Activated CD4-positive, alpha-beta T cell treated with anti-CD3 and anti-CD28 coated beads for 24 hours (primary cell): ENCODE measurements around the gene HEG1.

Source experiments
- DNase-seq, 2 donors: peaks; one replicate each; pipeline ENCODE4 v3.0.0-alpha.2; 2020; ENCODE audit warnings: low read depth in 2 of 2

HEG1 gene

DNA sequence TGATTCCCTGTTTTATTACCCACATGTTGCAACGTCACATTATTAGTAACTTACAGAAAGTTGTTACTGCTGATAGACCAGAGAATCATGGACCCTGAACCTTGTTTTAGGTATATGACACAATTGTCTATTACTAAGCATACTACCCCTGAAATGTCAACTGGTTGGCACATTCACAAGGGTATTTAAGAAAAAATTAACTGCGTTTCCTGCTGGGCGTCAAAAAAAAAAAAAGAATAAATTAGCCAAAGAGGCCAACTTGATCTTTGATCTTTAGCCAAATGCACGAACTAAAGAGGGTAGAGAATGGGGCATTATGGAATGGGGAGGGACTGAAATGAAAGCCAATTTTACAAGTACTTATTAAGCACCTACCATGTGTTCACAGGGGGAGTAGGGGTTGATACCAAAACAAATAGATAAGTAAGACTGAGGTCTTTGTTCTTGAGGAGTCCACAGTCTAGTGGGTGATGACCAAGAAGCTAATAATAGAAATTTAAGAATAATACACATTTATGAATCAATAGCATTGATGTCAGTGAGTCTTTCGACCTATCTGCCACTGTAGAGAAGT lies 103.4 kb downstream of the HEG1 start:
- DNase-seq = no peak

DNA sequence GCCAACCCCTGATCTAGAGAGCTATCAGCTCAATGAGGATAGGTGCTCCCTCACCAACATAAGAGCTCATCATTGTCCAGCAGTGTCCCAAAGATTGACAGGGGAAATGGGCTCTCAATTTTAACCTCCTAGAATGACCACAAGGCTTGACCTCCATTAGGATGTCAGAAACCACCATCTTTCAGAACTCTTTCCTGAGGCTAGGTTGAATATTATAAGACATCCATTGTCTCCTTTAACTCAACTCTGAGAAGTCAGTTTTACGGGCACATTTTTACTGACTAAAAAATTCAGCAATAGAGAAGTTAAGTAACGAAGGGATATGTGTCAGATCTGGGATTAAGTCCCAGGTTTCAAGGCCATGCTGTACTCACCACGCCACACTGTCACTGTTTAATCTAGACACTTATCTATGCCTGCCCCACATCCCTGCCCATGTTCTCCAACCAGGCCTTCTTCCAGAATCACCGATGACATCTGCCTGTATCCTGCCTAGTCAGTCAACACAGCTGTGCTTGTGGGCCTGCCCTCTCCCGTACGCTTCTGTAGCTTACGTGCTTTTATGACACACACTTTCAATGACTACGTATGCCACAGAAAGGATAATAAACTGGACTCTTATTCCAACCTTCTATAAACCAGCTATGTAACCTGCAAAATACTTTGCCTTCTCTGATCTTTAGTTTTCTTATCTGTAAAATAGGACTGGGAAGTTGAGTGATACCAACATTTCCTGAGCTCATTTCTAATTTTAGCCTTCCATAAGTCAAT lies 104.1 kb downstream of the HEG1 start:
- no peak for DNase-seq

GRCh38 chr3:124950026-124950425 lies 105.8 kb downstream of the HEG1 start:
- no peak for DNase-seq

- DNase-seq = no peak
These were observed 113.2 kb downstream of the HEG1 start for GRCh38 chr3:124942613-124943012.

- no peak for DNase-seq
These were observed 114.0 kb downstream of the HEG1 start for GRCh38 chr3:124941771-124942170.

GRCh38 chr3:124939661-124940060 lies 116.1 kb downstream of the HEG1 start:
- DNase-seq = no peak

- DNase-seq = no peak
These were observed 116.9 kb downstream of the HEG1 start for GRCh38 chr3:124938896-124939295.

- no peak for DNase-seq
These were observed 118.7 kb downstream of the HEG1 start for GRCh38 chr3:124937049-124937448.

GRCh38 chr3:124935794-124936542 lies 119.8 kb downstream of the HEG1 start:
- DNase-seq = no peak

DNA sequence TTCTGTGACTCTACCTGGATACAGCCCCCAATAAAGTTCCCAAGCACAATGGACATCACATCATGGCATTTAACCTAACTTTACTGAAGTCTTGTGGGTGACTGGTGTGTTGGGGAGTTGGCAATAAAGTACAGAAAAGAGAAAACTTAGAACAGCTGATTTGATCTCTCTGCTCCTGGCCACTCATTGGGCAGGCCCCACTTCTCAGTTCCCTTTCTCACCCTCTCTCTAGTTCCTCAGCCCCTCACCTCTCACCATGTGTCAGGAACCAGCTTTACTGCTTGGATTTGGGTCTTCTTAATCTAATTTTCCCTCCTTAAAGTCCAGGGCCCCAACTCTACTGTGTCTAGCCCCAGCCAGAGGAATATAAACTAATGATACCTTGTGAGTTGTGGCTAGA lies 120.5 kb downstream of the HEG1 start:
- no peak for DNase-seq

- no peak for DNase-seq
These were observed 121.2 kb downstream of the HEG1 start, which contains the start of gene MUC13 for GRCh38 chr3:124934577-124934976. MUC13 (minus strand) TSS chr3:124934751; CDS start chr3:124934712, 39 bp downstream.

GRCh38 chr3:124928333-124929202 lies 127.2 kb downstream of the HEG1 start:
- peak; percentile 32 to 51 for DNase-seq

DNA sequence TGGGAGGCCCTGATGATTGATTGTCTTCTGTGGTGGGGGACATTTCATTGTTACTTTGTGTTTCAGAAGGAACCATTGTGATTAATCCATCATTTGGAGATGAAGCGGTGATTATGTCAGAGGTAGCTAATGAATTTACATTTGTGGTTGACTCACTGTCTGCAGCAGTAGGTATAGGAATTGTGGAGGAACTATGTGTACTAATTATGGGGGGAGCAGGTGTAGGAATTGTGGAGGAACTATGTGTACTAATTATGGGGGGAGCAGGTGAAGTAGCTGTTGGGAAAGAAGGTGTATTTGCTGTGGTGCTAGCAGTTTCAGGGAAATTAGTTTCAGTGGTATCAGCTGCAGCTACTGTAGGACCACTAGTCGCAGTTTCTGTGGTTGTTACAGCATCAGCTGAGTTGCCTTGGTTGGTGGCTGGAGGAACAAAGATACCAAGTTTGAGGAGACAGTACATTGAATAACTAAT lies 128.2 kb downstream of the HEG1 start:
- no peak for DNase-seq

DNA sequence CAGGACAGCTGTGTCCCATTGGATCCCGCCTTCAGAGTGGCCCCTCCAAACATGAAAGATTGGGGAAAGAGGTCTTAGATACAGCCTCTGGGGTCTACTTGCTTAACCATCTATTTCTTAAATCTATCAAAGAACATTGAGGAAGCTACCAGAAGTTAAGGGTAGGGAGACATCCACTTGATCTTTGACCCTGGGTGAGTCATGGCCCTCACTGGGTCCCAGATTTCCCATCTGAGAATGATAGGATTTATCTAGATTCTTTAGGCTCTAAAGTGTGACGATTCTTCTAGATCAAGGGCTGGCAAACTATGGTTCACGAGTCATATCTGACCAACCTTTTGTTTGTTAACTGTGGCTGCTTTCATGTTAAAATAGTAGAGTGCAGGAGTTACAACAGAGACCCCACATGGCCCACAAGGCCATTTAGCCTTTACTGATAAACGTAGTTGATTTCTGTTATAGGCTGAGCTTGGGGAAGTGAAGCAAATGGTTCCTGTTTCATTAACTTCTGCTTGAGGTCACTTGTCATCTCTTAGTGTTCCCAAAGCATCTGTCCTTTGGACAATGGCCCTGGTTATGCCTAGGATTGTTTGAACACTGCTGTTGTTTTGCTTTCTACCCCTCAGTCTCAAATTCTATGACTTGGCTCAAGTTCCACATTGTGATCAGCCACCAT lies 129.2 kb downstream of the HEG1 start:
- DNase-seq = no peak

DNA sequence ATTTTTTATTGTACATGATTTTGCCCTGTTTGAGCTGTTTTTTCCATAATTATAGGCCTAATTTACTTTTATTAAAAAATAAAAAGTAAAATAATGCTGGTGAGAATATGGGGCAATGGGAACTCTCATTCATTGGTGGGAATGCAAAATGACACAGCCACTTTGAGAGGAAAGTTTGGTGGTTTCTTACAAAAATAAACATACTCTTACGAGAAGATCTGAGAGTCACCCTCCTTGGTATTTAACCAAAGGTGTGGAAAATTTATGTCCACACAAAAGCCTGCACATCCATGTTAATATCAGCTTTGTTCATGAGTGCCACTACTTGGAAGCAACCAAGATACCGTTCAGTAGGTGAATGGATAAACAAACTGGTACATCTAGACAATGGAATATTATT lies 131.1 kb downstream of the HEG1 start:
- DNase-seq = no peak

- no peak for DNase-seq
These were observed 132.0 kb downstream of the HEG1 start for GRCh38 chr3:124923833-124924232.

GRCh38 chr3:124920718-124921117 lies 135.1 kb downstream of the HEG1 start:
- no peak for DNase-seq

- DNase-seq = no peak
These were observed 136.0 kb downstream of the HEG1 start for GRCh38 chr3:124919756-124920155.

- no peak for DNase-seq
These were observed 137.3 kb downstream of the HEG1 start for GRCh38 chr3:124918524-124918923.

DNA sequence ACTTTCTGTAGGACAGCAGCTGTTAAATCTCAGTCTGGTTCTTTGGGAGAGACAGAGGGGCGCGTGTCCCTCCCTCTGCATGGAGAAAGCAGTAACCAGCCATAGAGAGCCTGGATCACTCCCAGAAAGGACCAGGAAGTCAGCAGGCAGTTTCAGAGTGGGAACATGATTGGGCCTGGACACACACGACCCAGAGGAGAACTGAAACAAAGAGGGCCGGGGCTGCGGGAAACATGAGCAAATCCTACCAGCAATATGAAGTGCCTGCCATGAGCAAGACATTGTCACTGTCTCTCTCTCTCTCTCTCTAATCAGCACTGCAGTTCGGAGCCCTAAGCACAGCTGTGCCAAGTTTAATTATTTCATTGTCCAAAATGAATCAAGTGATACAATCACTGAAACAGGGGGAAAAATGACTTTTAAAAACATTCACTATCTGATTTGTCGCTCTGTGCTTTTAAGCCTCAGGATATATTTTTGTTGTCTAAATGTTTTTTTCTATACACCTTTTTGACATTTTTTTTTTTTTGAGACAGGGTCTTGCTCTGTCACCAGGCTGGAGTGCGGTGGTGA lies 138.9 kb downstream of the HEG1 start:
- DNase-seq = no peak
